Osteocyte (in vitro differentiated cells): ENCODE results near the gene NDUFA11. TPM values are rescaled to one million over a fixed set of nuclear protein-coding genes. Genes with fewer than 3 reads are reported as not detected.
A peak's percentile ranks its signal among the peaks of the same experiment; 100 is the strongest.

Source experiments
- DNase-seq: peaks from one replicate; pipeline ENCODE4 v3.0.0; 2021; ENCODE audit warnings: mixed read lengths; ENCODE audit not compliant: unreplicated experiment; ENCODE audit errors: extremely low spot score
- H3K27ac Mint-ChIP-seq: one replicate; pipeline ENCODE4 v1.8.0; 2021; ENCODE audit warnings: mild to moderate bottlenecking, mixed read lengths; ENCODE audit not compliant: unreplicated experiment
- H3K27me3 Mint-ChIP-seq: one replicate; pipeline ENCODE4 v1.8.0; 2021; ENCODE audit warnings: mixed read lengths; ENCODE audit not compliant: unreplicated experiment
- H3K36me3 Mint-ChIP-seq: one replicate; pipeline ENCODE4 v1.8.0; 2021; ENCODE audit warnings: mixed read lengths; ENCODE audit not compliant: unreplicated experiment
- H3K4me1 Mint-ChIP-seq: one replicate; pipeline ENCODE4 v1.8.0; 2021; ENCODE audit warnings: mixed read lengths; ENCODE audit not compliant: unreplicated experiment
- H3K4me3 Mint-ChIP-seq: one replicate; pipeline ENCODE4 v1.8.0; 2021; ENCODE audit warnings: mild to moderate bottlenecking, moderate library complexity, mixed read lengths; ENCODE audit not compliant: unreplicated experiment
- H3K9me3 Mint-ChIP-seq: one replicate; pipeline ENCODE4 v1.8.0; 2021; ENCODE audit warnings: mixed read lengths; ENCODE audit not compliant: unreplicated experiment
- CTCF ChIP-seq: fragments of 200-600 bp; sonication (generic); IDR thresholded peaks from 2 replicates; pipeline ENCODE4 v1.5.0; 2021; ENCODE audit warnings: antibody characterized with exemption, mild to moderate bottlenecking, moderate library complexity
- total RNA-seq: library from RNA; stranded (reverse); gene quantifications from 2 replicates; pipeline ENCODE4 v1.2.1, GENCODE V29; 2021

NDUFA11 gene
- total RNA-seq, 1 donor from 2014 or later: 259 TPM

- Mint-ChIP-seq H3K27ac (no peak overlapping the region), H3K27me3 (no peaks in the 10 kb centered on the region), H3K36me3 (peaks cover 2% of the 10 kb centered on the region), H3K9me3 (no peaks in the 10 kb centered on the region), H3K4me3 (no peak overlapping the region), H3K4me1 (no peaks in the 10 kb centered on the region)
- TF ChIP-seq CTCF: no peak
- no peak for DNase-seq
Measured at GRCh38 chr19:5893296-5893903, 10.2 kb downstream of the NDUFA11 start.

DNA sequence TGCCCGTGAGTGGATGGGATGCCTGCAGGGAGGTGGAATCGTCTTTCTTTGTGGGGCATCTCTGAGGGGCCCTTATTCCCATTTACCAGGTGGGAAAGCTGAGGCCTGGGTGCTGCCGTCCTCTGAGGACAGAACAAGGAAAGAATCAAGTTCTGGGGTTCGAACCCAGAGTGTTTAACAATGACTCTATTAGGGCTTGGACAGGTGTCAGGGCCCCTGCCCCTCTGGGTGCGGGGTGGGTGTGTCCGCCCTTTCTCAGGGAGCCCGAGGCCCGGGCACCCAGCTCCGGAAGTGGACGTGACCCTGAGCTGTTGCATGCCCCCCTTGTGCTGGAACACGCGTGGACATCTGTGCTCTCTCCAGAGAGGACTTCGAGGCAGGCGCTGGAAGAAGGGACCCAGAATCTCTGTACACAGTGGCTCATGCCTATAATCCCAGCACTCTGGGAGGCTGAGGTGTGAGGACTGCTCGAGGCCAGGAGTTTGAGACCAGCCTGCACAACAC is 10.8 kb downstream of the NDUFA11 start:
- no peak for TF ChIP-seq CTCF
- DNase-seq: no peak
- Mint-ChIP-seq H3K4me3 (no peak overlapping the region), H3K4me1 (no peaks in the 10 kb centered on the region), H3K36me3 (peaks cover 2% of the 10 kb centered on the region), H3K27ac (no peak overlapping the region), H3K9me3 (no peaks in the 10 kb centered on the region), H3K27me3 (no peaks in the 10 kb centered on the region)

GRCh38 chr19:5891938-5892771 is 11.4 kb downstream of the NDUFA11 start:
- H3K36me3 Mint-ChIP-seq: peaks cover 2% of the 10 kb centered on the region
- DNase-seq: no peak

DNA sequence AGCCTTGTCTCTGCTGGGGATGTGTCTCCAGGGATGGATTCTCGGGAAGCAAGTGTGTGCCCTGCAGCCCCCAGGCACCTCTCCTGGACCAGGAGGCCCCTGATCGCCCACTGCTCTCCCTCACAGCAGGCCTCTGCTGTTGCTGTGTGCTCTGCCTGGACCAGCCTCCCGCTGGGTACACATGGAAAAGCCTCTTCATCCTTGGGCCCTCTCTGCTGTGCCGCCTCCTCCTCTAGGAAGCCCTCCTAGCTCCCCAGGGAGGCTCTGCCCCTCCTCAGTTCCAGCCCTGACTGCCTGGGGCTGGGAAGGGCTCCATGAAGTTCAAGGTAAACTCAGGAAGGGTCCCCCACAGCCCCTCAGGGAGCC is 12.0 kb downstream of the NDUFA11 start:
- no peak for DNase-seq
- H3K4me1 Mint-ChIP-seq: no peaks in the 10 kb centered on the region
- H3K27me3 Mint-ChIP-seq: no peaks in the 10 kb centered on the region
- no peak for TF ChIP-seq CTCF
- H3K27ac Mint-ChIP-seq: no peak overlapping the region
- H3K36me3 Mint-ChIP-seq: peaks cover 2% of the 10 kb centered on the region
- H3K9me3 Mint-ChIP-seq: no peaks in the 10 kb centered on the region
- H3K4me3 Mint-ChIP-seq: no peak overlapping the region

More at GRCh38 chr19:5891938-5892771, 11.4 kb downstream of the NDUFA11 start:
- Mint-ChIP-seq H3K4me3 (no peak overlapping the region), H3K9me3 (no peaks in the 10 kb centered on the region), H3K4me1 (no peaks in the 10 kb centered on the region), H3K27ac (no peak overlapping the region), H3K27me3 (no peaks in the 10 kb centered on the region)
- peak; percentile 72 for TF ChIP-seq CTCF

GRCh38 chr19:5890099-5890498 is 13.5 kb downstream of the NDUFA11 start:
- Mint-ChIP-seq H3K27ac (no peak overlapping the region), H3K4me3 (no peak overlapping the region), H3K36me3 (no peaks in the 10 kb centered on the region), H3K9me3 (no peaks in the 10 kb centered on the region), H3K27me3 (no peaks in the 10 kb centered on the region), H3K4me1 (no peaks in the 10 kb centered on the region)
- no peak for TF ChIP-seq CTCF
- DNase-seq: no peak
